ENCODE data around the gene ATXN7L1. TPM values are rescaled to one million over a fixed set of nuclear protein-coding genes. Genes with fewer than 3 reads are reported as not detected.

The ATXN7L1 gene
- total and polyA plus RNA-seq, 2 of the 13 experiments (the other 11 are each of a cell fraction or from before 2014, with no cell fraction given) = 4.1 to 7.8 TPM

- TF ChIP-seq MNT (IDR thresholded peaks at IDR 0.05) = 0 out of 2 replicates have a peak, but pooled peaks have one; percentile 9
- no peak for TF ChIP-seq ATF7-NPFF (CRISPR knock-in tag; IDR thresholded peaks at IDR 0.05; ENCODE audit: low read depth)
- peak; percentile 46; the same call in 1 of the 2 replicates for TF ChIP-seq ZNF431 (CRISPR knock-in tag; IDR thresholded peaks at IDR 0.05; ENCODE audit: borderline replicate concordance, low read depth)
- TF ChIP-seq FOXA1 (IDR thresholded peaks at IDR 0.05) = no peak
- peak; percentile 28; the same call in 1 of the 2 replicates for TF ChIP-seq FOXA1 (CRISPR knock-in tag; IDR thresholded peaks at IDR 0.05)
- TF ChIP-seq SAP130 (CRISPR knock-in tag; IDR thresholded peaks at IDR 0.05; ENCODE audit: low read depth) = peak; percentile 48; the same call in 1 of the 2 replicates
- 0 out of 2 replicates have a peak, but pooled peaks have one; percentile 27 for TF ChIP-seq GATAD2A (CRISPR knock-in tag; IDR thresholded peaks at IDR 0.05)
- TF ChIP-seq HNF4A (CRISPR knock-in tag; IDR thresholded peaks at IDR 0.05) = peak; percentile 17; the same call in 1 of the 2 replicates
- no peak for TF ChIP-seq FOXP1 (IDR thresholded peaks at IDR 0.05)
- peak; percentile 37; the same call in 1 of the 2 replicates for TF ChIP-seq FOXP1 (CRISPR knock-in tag; IDR thresholded peaks at IDR 0.05)
- 0 out of 2 replicates have a peak, but pooled peaks have one; percentile 64 for TF ChIP-seq ZNF292 (CRISPR knock-in tag; IDR thresholded peaks at IDR 0.05; ENCODE audit: borderline replicate concordance, low read depth)
- TF ChIP-seq EED (CRISPR knock-in tag; IDR thresholded peaks at IDR 0.05) = no peak
- TF ChIP-seq EP300 (IDR thresholded peaks at IDR 0.05; ENCODE audit: low read depth in 2 of 2, low read length in 2 of 2) = peak in 1 of 2 experiments; percentile 67; a peak in 2 of 4 replicates
- TF ChIP-seq EP300 (CRISPR knock-in tag; IDR thresholded peaks at IDR 0.05; ENCODE audit: borderline replicate concordance) = no peak
- TF ChIP-seq FOSL2 (CRISPR knock-in tag; IDR thresholded peaks at IDR 0.05) = peak; percentile 96
- peak; percentile 52; the same call in 1 of the 2 replicates for TF ChIP-seq RFX1 (IDR thresholded peaks at IDR 0.05)
- peak; percentile 53 for TF ChIP-seq PHF21A (CRISPR knock-in tag; IDR thresholded peaks at IDR 0.05)
- peak; percentile 58; the same call in 1 of the 2 replicates for TF ChIP-seq BHLHE40 (IDR thresholded peaks at IDR 0.05; ENCODE audit: low read length)
- TF ChIP-seq FOXP4 (CRISPR knock-in tag; IDR thresholded peaks at IDR 0.05) = peak; percentile 36; the same call in 1 of the 2 replicates
- TF ChIP-seq, protein P1, sequence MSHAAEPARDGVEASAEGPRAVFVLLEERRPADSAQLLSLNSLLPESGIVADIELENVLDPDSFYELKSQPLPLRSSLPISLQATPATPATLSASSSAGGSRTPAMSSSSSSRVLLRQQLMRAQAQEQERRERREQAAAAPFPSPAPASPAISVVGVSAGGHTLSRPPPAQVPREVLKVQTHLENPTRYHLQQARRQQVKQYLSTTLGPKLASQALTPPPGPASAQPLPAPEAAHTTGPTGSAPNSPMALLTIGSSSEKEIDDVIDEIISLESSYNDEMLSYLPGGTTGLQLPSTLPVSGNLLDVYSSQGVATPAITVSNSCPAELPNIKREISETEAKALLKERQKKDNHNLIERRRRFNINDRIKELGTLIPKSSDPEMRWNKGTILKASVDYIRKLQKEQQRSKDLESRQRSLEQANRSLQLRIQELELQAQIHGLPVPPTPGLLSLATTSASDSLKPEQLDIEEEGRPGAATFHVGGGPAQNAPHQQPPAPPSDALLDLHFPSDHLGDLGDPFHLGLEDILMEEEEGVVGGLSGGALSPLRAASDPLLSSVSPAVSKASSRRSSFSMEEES (CRISPR knock-in tag; IDR thresholded peaks at IDR 0.05) = peak; percentile 39; the same call in 1 of the 2 replicates
- TF ChIP-seq TCF7 (IDR thresholded peaks at IDR 0.05; ENCODE audit: low read depth) = peak; percentile 73
- TF ChIP-seq, protein P2, sequence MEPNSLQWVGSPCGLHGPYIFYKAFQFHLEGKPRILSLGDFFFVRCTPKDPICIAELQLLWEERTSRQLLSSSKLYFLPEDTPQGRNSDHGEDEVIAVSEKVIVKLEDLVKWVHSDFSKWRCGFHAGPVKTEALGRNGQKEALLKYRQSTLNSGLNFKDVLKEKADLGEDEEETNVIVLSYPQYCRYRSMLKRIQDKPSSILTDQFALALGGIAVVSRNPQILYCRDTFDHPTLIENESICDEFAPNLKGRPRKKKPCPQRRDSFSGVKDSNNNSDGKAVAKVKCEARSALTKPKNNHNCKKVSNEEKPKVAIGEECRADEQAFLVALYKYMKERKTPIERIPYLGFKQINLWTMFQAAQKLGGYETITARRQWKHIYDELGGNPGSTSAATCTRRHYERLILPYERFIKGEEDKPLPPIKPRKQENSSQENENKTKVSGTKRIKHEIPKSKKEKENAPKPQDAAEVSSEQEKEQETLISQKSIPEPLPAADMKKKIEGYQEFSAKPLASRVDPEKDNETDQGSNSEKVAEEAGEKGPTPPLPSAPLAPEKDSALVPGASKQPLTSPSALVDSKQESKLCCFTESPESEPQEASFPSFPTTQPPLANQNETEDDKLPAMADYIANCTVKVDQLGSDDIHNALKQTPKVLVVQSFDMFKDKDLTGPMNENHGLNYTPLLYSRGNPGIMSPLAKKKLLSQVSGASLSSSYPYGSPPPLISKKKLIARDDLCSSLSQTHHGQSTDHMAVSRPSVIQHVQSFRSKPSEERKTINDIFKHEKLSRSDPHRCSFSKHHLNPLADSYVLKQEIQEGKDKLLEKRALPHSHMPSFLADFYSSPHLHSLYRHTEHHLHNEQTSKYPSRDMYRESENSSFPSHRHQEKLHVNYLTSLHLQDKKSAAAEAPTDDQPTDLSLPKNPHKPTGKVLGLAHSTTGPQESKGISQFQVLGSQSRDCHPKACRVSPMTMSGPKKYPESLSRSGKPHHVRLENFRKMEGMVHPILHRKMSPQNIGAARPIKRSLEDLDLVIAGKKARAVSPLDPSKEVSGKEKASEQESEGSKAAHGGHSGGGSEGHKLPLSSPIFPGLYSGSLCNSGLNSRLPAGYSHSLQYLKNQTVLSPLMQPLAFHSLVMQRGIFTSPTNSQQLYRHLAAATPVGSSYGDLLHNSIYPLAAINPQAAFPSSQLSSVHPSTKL (CRISPR knock-in tag; IDR thresholded peaks at IDR 0.05) = peak; percentile 57; the same call in 1 of the 2 replicates
- peak; percentile 72; the same call in 1 of the 2 replicates for TF ChIP-seq TBX2 (CRISPR knock-in tag; IDR thresholded peaks at IDR 0.05; ENCODE audit: borderline replicate concordance)
Measured at GRCh38 chr7:105664816-105665525, 211.4 kb downstream of the ATXN7L1 start (continued).
